ENCODE results near the gene ORAI1. TPM values are rescaled to one million over a fixed set of nuclear protein-coding genes. Genes with fewer than 3 reads are reported as not detected.
A peak's percentile ranks its signal among the peaks of the same experiment; 100 is the strongest.

The ORAI1 gene
- total and polyA plus RNA-seq, 2 experiments from 2014 or later: 41.5 to 72.2 TPM

GRCh38 chr12:121579190-121579791 is 47.0 kb upstream of the ORAI1 start:
- peak in 1 of 2 donors; percentile 55 for DNase-seq (ENCODE audit: low read depth in 1 of 2, low spot score in 1 of 2)
- no peaks in the 10 kb centered on the region for H3K27me3 ChIP-seq
- TF ChIP-seq, protein P1, sequence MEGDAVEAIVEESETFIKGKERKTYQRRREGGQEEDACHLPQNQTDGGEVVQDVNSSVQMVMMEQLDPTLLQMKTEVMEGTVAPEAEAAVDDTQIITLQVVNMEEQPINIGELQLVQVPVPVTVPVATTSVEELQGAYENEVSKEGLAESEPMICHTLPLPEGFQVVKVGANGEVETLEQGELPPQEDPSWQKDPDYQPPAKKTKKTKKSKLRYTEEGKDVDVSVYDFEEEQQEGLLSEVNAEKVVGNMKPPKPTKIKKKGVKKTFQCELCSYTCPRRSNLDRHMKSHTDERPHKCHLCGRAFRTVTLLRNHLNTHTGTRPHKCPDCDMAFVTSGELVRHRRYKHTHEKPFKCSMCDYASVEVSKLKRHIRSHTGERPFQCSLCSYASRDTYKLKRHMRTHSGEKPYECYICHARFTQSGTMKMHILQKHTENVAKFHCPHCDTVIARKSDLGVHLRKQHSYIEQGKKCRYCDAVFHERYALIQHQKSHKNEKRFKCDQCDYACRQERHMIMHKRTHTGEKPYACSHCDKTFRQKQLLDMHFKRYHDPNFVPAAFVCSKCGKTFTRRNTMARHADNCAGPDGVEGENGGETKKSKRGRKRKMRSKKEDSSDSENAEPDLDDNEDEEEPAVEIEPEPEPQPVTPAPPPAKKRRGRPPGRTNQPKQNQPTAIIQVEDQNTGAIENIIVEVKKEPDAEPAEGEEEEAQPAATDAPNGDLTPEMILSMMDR (IDR thresholded peaks at IDR 0.05; ENCODE audit: low read depth, low read length): no peak
- peaks cover 6% of the 10 kb centered on the region for H3K36me3 ChIP-seq
- peak overlapping the region; percentile 48 for H3K4me3 ChIP-seq
- no peaks in the 10 kb centered on the region for H3K9me3 ChIP-seq (ENCODE audit: low read depth)
- H3K27ac ChIP-seq: peak overlapping the region; percentile 96
- H3K4me1 ChIP-seq (ENCODE audit: low read depth): peaks cover 48% of the 10 kb centered on the region

DNA sequence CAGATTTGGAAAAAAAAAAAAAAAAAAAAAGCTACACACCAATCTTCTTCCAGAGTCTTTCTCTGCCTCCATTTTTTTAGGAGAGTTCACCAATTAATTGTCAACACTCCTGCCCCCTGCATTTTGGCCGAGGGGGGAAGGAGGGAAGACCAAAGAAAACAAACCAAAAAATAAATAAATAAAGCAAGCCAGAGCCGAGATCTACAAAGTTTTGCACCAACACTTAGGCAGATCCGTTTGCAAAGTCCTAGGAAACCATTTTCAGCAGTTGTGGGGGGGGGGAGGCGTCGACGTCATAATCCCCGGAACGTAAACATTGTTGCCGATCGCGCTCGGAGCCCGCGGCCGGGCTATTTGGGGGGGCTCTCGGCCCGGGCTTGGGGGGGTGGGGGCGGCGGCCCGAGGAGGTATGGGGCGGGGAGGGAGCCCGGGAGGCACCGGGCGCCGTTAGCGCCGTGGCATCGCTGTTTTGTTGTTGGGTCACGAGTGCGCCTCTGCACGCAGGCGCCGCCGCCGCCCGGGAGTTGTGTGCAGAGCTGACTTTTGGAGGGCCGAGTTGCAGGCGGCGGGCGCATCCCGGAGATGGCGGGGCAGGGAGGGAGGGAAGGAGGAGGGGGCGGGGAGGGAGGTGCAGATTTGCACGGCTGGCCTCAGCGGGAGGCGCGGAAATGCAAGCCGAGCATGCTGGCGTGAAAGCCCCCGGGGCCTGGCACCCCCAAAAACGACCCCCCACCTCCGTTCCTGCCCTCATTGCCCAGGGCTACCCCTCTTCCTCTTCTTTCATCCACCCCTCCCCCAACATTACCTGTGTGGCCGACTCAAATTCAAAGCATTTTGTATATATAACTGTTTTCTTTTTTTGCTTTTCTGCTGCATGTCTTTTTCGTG is 46.1 kb upstream of the ORAI1 start:
- Histone ChIP-seq H3K4me3 (peak overlapping the region; percentile 48), H3K27me3 (no peaks in the 10 kb centered on the region), H3K4me1 (ENCODE audit: low read depth) (peaks cover 48% of the 10 kb centered on the region), H3K27ac (peak overlapping the region; percentile 96), H3K36me3 (peaks cover 1% of the 10 kb centered on the region), H3K9me3 (ENCODE audit: low read depth) (no peaks in the 10 kb centered on the region)
- peak; percentile 78 to 85 for DNase-seq (ENCODE audit: low read depth in 1 of 2, low spot score in 1 of 2)
- TF ChIP-seq, protein P1 (IDR thresholded peaks at IDR 0.05; ENCODE audit: low read depth, low read length): no peak

GRCh38 chr12:121580959-121581685 is 45.2 kb upstream of the ORAI1 start, which contains the start of gene KDM2B:
Gene KDM2B, minus strand, starts transcription at chr12:121581023. Its CDS starts 112 bp downstream, at chr12:121580911.
- Histone ChIP-seq H3K27ac (peak within 1 kb of the TSS; percentile 96), H3K9me3 (ENCODE audit: low read depth) (no peaks in the 10 kb centered on the region), H3K36me3 (no peaks in the 10 kb centered on the region), H3K27me3 (no peaks in the 10 kb centered on the region), H3K4me3 (peak within 1 kb of the TSS; percentile 48), H3K4me1 (ENCODE audit: low read depth) (peaks cover 48% of the 10 kb centered on the region)
- peak; percentile 68 to 78 for DNase-seq (ENCODE audit: low read depth in 1 of 2, low spot score in 1 of 2)
- TF ChIP-seq, protein P1 (IDR thresholded peaks at IDR 0.05; ENCODE audit: low read depth, low read length): no peak

DNA sequence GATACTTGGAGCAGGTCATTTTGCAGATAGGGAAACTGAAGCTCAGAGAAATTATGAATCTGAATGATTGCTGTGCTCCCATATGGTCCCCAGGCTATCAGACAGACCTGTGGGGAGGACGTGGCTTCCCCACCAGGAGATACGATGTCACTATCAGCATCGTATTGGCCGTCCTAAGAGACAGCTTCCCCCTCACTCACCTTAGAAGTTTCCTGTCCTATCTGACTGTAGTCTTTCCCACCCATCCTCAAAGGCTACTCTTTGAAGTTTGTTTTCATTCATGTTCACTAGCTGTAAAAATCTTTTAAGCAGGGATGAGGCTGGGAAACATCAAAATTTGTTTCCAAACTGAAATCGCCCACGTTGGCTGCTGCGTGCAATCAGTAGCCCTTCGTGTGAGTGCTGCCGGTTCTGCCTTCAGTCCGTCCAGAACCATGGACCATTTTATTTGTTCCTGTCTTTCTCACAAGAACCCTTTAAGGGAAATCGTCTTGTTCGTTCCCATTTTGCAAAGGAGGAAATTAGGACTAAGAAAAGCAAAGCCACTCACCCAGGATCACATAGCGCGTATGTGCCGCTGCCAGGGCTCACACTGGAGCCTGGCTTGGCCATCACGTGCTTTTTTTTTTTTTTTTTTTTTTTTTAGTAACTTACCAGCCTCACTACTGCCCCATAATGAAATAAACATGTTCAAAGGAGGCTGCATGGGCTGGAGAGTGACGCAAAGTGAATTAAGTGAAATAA is 44.5 kb upstream of the ORAI1 start:
- Histone ChIP-seq H3K4me1 (ENCODE audit: low read depth) (peaks cover 45% of the 10 kb centered on the region), H3K27ac (peak overlapping the region; percentile 96), H3K36me3 (no peaks in the 10 kb centered on the region), H3K27me3 (no peaks in the 10 kb centered on the region), H3K9me3 (ENCODE audit: low read depth) (no peaks in the 10 kb centered on the region), H3K4me3 (peak overlapping the region; percentile 48)
- TF ChIP-seq, protein P1 (IDR thresholded peaks at IDR 0.05; ENCODE audit: low read depth, low read length): peak; percentile 13
- peak; percentile 46 to 50 for DNase-seq (ENCODE audit: low read depth in 1 of 2, low spot score in 1 of 2)
